IMR-90 (cell line): ENCODE measurements around the gene SIK2.

Experiments
- BHLHE40 ChIP-seq: fragments of 150-350 bp; IDR thresholded peaks from 2 replicates; pipeline ENCODE4 v1.6.1; 2016; ENCODE audit warnings: mild to moderate bottlenecking, low read depth, low read length
- CEBPB ChIP-seq: IDR thresholded peaks from 2 replicates; pipeline ENCODE4 v1.6.1; 2012; ENCODE audit warnings: low read depth, low read length, improper control_type of control experiment
- CTCF ChIP-seq: conservative IDR thresholded peaks from 2 replicates; pipeline ENCODE4 v1.5.1; 2012; ENCODE audit warnings: mild to moderate bottlenecking, low read depth, low read length, improper control_type of control experiment
- FOS ChIP-seq: fragments of 150-350 bp; IDR thresholded peaks from 2 replicates; pipeline ENCODE4 v1.6.1; 2016; ENCODE audit warnings: low read depth, low read length
- MAFK ChIP-seq: IDR thresholded peaks from 2 replicates; pipeline ENCODE4 v1.6.1; 2012; ENCODE audit warnings: low read depth, low read length, improper control_type of control experiment
- MAZ ChIP-seq: IDR thresholded peaks from 2 replicates; pipeline ENCODE4 v1.6.1; 2012; ENCODE audit warnings: low read depth, mild to moderate bottlenecking, low read length, improper control_type of control experiment, moderate library complexity, borderline replicate concordance
- POLR2A ChIP-seq: IDR thresholded peaks from 2 replicates; pipeline ENCODE4 v1.6.1; 2012; ENCODE audit warnings: mild to moderate bottlenecking, low read depth, low read length
- RAD21 ChIP-seq: IDR thresholded peaks from 2 replicates; pipeline ENCODE4 v1.6.1; 2012; ENCODE audit warnings: low read length, improper control_type of control experiment
- RFX5 ChIP-seq: IDR thresholded peaks from 2 replicates; pipeline ENCODE4 v1.8.0; 2012; ENCODE audit warnings: low read depth, mild to moderate bottlenecking, low read length, moderate library complexity
- SMC3 ChIP-seq: fragments of 150-350 bp; IDR thresholded peaks from 2 replicates; pipeline ENCODE4 v1.6.1; 2016; ENCODE audit warnings: low read depth, mild to moderate bottlenecking, antibody characterized with exemption, low read length, moderate library complexity
- TF ChIP-seq, protein P1 (sequence below): fragments of 150-350 bp; IDR thresholded peaks from 2 replicates; pipeline ENCODE4 v1.6.1; 2017; ENCODE audit warnings: mild to moderate bottlenecking, antibody characterized with exemption, low read length, low read depth
- TF ChIP-seq, protein P2 (sequence below): fragments of 150-350 bp; IDR thresholded peaks from 2 replicates; pipeline ENCODE4 v1.6.1; 2016; ENCODE audit warnings: low read depth, mild to moderate bottlenecking, low read length, moderate library complexity, borderline replicate concordance

DNA sequence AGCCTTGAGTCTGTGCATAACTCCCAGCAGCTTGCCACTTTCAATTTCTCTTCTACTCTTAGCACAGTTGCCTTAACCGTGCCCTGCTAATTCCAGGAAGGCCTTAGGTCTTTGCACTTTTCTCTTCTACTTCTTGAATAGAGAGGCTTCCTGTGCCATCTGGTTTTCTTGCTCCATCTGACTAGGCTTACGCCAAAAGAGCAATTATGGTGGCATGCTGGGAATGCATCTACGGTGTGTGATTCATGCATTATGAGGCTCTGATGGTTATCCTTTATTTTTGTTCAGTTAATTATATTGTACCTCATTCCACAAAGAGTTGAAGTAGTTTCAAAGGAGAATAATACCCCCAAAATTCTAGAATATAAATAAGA lies 29.4 kb downstream of the SIK2 start:
- TF ChIP-seq RFX5 (no peak), CTCF (no peak), FOS (peak; percentile 23; the same call in 1 of the 2 replicates), MAFK (no peak), SMC3 (no peak), POLR2A (no peak), CEBPB (no peak), RAD21 (no peak), BHLHE40 (no peak), MAZ (no peak)
- TF ChIP-seq, protein P1, sequence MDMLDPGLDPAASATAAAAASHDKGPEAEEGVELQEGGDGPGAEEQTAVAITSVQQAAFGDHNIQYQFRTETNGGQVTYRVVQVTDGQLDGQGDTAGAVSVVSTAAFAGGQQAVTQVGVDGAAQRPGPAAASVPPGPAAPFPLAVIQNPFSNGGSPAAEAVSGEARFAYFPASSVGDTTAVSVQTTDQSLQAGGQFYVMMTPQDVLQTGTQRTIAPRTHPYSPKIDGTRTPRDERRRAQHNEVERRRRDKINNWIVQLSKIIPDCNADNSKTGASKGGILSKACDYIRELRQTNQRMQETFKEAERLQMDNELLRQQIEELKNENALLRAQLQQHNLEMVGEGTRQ, result no peak
- TF ChIP-seq, protein P2, sequence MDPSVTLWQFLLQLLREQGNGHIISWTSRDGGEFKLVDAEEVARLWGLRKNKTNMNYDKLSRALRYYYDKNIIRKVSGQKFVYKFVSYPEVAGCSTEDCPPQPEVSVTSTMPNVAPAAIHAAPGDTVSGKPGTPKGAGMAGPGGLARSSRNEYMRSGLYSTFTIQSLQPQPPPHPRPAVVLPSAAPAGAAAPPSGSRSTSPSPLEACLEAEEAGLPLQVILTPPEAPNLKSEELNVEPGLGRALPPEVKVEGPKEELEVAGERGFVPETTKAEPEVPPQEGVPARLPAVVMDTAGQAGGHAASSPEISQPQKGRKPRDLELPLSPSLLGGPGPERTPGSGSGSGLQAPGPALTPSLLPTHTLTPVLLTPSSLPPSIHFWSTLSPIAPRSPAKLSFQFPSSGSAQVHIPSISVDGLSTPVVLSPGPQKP, result no peak
